GM12878 (cell line): ENCODE data around the gene TM7SF3. TPM values are rescaled to one million over a fixed set of nuclear protein-coding genes. Genes with fewer than 3 reads are reported as not detected.

Experiments used
- ATAC-seq: fragments of 200-7000 bp; cut with Tn5 transposase; 3 replicates; pipeline ENCODE4 v1.9.1; 2020; ENCODE audit warnings: mild to moderate bottlenecking, moderate library complexity
- BruUV-seq: library from RNA; stranded (reverse); fragments of 400-500 nt; replicated peaks from 2 replicates; lab custom pipeline; 2021; lab: Mats Ljungman, UMichigan
- CTCF ChIA-PET: fragments of 300-600 bp; sonication (Branson Sonifier 250); formaldehyde crosslinking; extraction: SDS; loops from one replicate; lab custom pipeline; 2021; ENCODE audit warnings: inconsistent platforms; lab: Yijun Ruan, JAX
- POLR2A ChIA-PET: fragments of 350-600 bp; formaldehyde crosslinking; extraction: SDS; loops from one replicate; lab custom pipeline; 2021; ENCODE audit warnings: inconsistent platforms; lab: Charles Lee
- RAD21 ChIA-PET: fragments of 300-600 bp; sonication (Branson Sonifier 250); formaldehyde crosslinking; loops from one replicate; lab custom pipeline; 2023; ENCODE audit warnings: antibody characterized with exemption; ENCODE audit not compliant: unreplicated experiment; lab: Charles Lee
- SMC1A ChIA-PET: fragments of 300-600 bp; sonication (Branson Sonifier 250); formaldehyde crosslinking; loops from one replicate; lab custom pipeline; 2023; ENCODE audit not compliant: unreplicated experiment, uncharacterized antibody; lab: Charles Lee
- DNase-seq: peaks from one replicate; pipeline ENCODE4 v3.0.0-alpha.2; 2011; ENCODE audit warnings: low read depth, low spot score
- FAIRE-seq: peaks from 3 replicates; lab custom pipeline; 2011; peaks lifted over from hg19 to GRCh38; lab: Jason Lieb, UNC
- H2AFZ ChIP-seq: 2 replicates; pipeline ENCODE4 v1.6.0; 2011; ENCODE audit warnings: low read depth, low read length, control low read depth; ENCODE audit not compliant: control insufficient read depth
- H3K27ac ChIP-seq: 2 replicates; pipeline ENCODE4 v1.5.1; 2011; ENCODE audit warnings: control low read depth; ENCODE audit not compliant: control insufficient read depth, insufficient read depth
- H3K27me3 ChIP-seq, 2 experiments: replicated peaks in 1 of 2; 2 replicates each; pipeline versions ENCODE4 v1.6.0 to v1.6.1; 2011; ENCODE audit warnings: low read length in 1 of 2; ENCODE audit not compliant: control insufficient read depth in 2 of 2, insufficient read depth in 2 of 2
- H3K36me3 ChIP-seq, 2 experiments: 2 replicates each; pipeline ENCODE4 v1.5.1; 2011; ENCODE audit warnings: low read length in 1 of 2; ENCODE audit not compliant: control insufficient read depth in 2 of 2, insufficient read depth in 2 of 2
- H3K4me1 ChIP-seq: 2 replicates; pipeline ENCODE4 v1.6.1; 2011; ENCODE audit warnings: mild to moderate bottlenecking, low read length, moderate library complexity, mixed read lengths; ENCODE audit not compliant: control insufficient read depth, insufficient read depth
- H3K4me2 ChIP-seq: 2 replicates; pipeline ENCODE4 v1.6.0; 2011; ENCODE audit warnings: control low read depth; ENCODE audit not compliant: control insufficient read depth, insufficient read depth
- H3K4me3 ChIP-seq: fragments of 200-600 bp; sonication (generic); 2 replicates; pipeline ENCODE4 v1.5.1; 2016
- H3K79me2 ChIP-seq: 2 replicates; pipeline ENCODE4 v1.6.0; 2011; ENCODE audit warnings: low read length; ENCODE audit not compliant: control insufficient read depth, insufficient read depth
- H3K9ac ChIP-seq: 2 replicates; pipeline ENCODE4 v1.8.0; 2011; ENCODE audit warnings: low read length, control low read depth, mixed read lengths; ENCODE audit not compliant: control insufficient read depth, insufficient read depth
- H3K9me3 ChIP-seq: replicated peaks from 3 replicates; pipeline ENCODE4 v1.5.1; 2011; ENCODE audit warnings: mild to moderate bottlenecking, low read length; ENCODE audit not compliant: control insufficient read depth, insufficient read depth
- H4K20me1 ChIP-seq: 2 replicates; pipeline ENCODE4 v1.6.0; 2011; ENCODE audit not compliant: control insufficient read depth, insufficient read depth
- ATF3 ChIP-seq: IDR thresholded peaks from 2 replicates; pipeline ENCODE4 v1.6.1; 2011; ENCODE audit warnings: low read depth, mild to moderate bottlenecking, low read length, moderate library complexity, borderline replicate concordance; ENCODE audit errors: extremely low read depth
- BACH1 ChIP-seq: fragments of 450-650 bp; IDR thresholded peaks from 2 replicates; pipeline ENCODE4 v1.6.1; 2017; ENCODE audit warnings: mild to moderate bottlenecking, borderline replicate concordance
- CBX5 ChIP-seq: sonication (generic); IDR thresholded peaks from 2 replicates; pipeline ENCODE4 v1.6.1; 2016; ENCODE audit warnings: low read depth, moderate library complexity, mild to moderate bottlenecking, inconsistent platforms
- EED ChIP-seq: sonication (generic); IDR thresholded peaks from 2 replicates; pipeline ENCODE4 v1.6.1; 2016; ENCODE audit warnings: antibody characterized with exemption, low read depth
- HSF1 ChIP-seq: fragments of 150-350 bp; IDR thresholded peaks from 2 replicates; pipeline ENCODE4 v1.6.1; 2014; ENCODE audit warnings: mild to moderate bottlenecking, low read depth, low read length
- NFYA ChIP-seq: IDR thresholded peaks from 2 replicates; pipeline ENCODE4 v1.6.1; 2011; ENCODE audit warnings: low read depth, mild to moderate bottlenecking, low read length, improper control_type of control experiment, borderline replicate concordance
- NR2C2 ChIP-seq: IDR thresholded peaks from 2 replicates; pipeline ENCODE4 v1.6.1; 2011; ENCODE audit warnings: borderline replicate concordance, low read depth; ENCODE audit not compliant: control insufficient read depth, insufficient read length
- PAX5 ChIP-seq: IDR thresholded peaks from 2 replicates; pipeline ENCODE4 v1.6.1; 2011; ENCODE audit warnings: low read depth, low read length, borderline replicate concordance
- SIN3A ChIP-seq: IDR thresholded peaks from 2 replicates; pipeline ENCODE4 v1.6.1; 2012; ENCODE audit warnings: low read depth, low read length, improper control_type of control experiment
- SIX5 ChIP-seq: IDR thresholded peaks from 2 replicates; pipeline ENCODE4 v1.6.1; 2011; ENCODE audit warnings: mild to moderate bottlenecking, low read depth, low read length, moderate library complexity; ENCODE audit not compliant: severe bottlenecking
- SMARCA5 ChIP-seq: fragments of 450-650 bp; IDR thresholded peaks from 2 replicates; pipeline ENCODE4 v1.6.1; 2017; ENCODE audit warnings: mild to moderate bottlenecking
- SREBF1 ChIP-seq: IDR thresholded peaks from 2 replicates; pipeline ENCODE4 v1.6.1; 2012; ENCODE audit warnings: mild to moderate bottlenecking, low read length
- SRF ChIP-seq, 2 experiments: IDR thresholded peaks; 2 replicates each; pipeline ENCODE4 v1.6.1; 2011; ENCODE audit warnings: low read depth in 2 of 2, low read length in 2 of 2, mild to moderate bottlenecking in 1 of 2, moderate library complexity in 1 of 2
- TAF1 ChIP-seq: IDR thresholded peaks from 2 replicates; pipeline ENCODE4 v1.6.1; 2011; ENCODE audit warnings: mild to moderate bottlenecking, low read depth, low read length, borderline replicate concordance
- TBL1XR1 ChIP-seq: IDR thresholded peaks from 2 replicates; pipeline ENCODE4 v1.6.1; 2012; ENCODE audit warnings: low read depth, low read length, improper control_type of control experiment
- ZNF622 ChIP-seq: fragments of 450-650 bp; IDR thresholded peaks from 2 replicates; pipeline ENCODE4 v1.6.1; 2017; ENCODE audit warnings: mild to moderate bottlenecking, inconsistent platforms
- ZSCAN29 ChIP-seq: fragments of 450-650 bp; IDR thresholded peaks from 2 replicates; pipeline ENCODE4 v1.6.1; 2017; ENCODE audit warnings: mild to moderate bottlenecking, moderate library complexity
- WGBS: methylation state at CpG from one replicate; pipeline ENCODE4 v1.1.6; 2016; ENCODE audit warnings: low lambda C conversion rate; ENCODE audit not compliant: insufficient replicate concordance, insufficient coverage; ENCODE audit errors: missing lambda C conversion rate; 5-methylcytosine and 5-hydroxymethylcytosine counted together
- in situ Hi-C: fragments of 300-500 bp; cut with MboI; formaldehyde crosslinking; loops from 9 replicates; pipeline ENCODE4 v1.14.3; 2018; ENCODE audit warnings: mixed read lengths
- intact Hi-C: fragments of 100-400 bp; cut with micrococcal nuclease; formaldehyde crosslinking; loops from one replicate; pipeline ENCODE4 v1.14.2; 2022; ENCODE audit not compliant: unreplicated experiment
- polyA plus RNA-seq, 11 experiments: library from polyadenylated mRNA; depleted of rRNA in 4 of 11; unstranded in 6 of 11; stranded (reverse) in 5 of 11; fragments of >200 nt; fragmentation: Nextera tagmentation in 4 of 11; fragmentation: Illumina TruSeq in 1 of 11; extraction: Ambion mirVana in 4 of 11; extraction: Trizol in 1 of 11; gene quantifications; 1 replicate in 1 of 11; 2 replicates in 10 of 11; pipeline versions ENCODE4 v1.2.1 to v1.2.3, GENCODE V29; 2011 to 2016; ENCODE audit warnings: inconsistent platforms in 2 of 11, missing spikeins in 2 of 11, low read depth in 1 of 11
- total RNA-seq, 4 experiments: library from RNA; depleted of rRNA in 3 of 4; stranded (reverse); fragments of >200 nt in 3 of 4; fragmentation: Illumina TruSeq in 1 of 4; extraction: Trizol in 1 of 4; gene quantifications; 2 replicates each; pipeline versions ENCODE4 v1.2.1 to v1.2.3, GENCODE V29; 2013 to 2021
- TF ChIP-seq, protein P1 (sequence below): fragments of 450-650 bp; IDR thresholded peaks from 2 replicates; pipeline ENCODE4 v1.6.1; 2017; ENCODE audit warnings: mild to moderate bottlenecking, moderate library complexity
- TF ChIP-seq, protein P2 (sequence below): fragments of 450-650 bp; IDR thresholded peaks from 2 replicates; pipeline ENCODE4 v1.6.1; 2014; ENCODE audit warnings: mild to moderate bottlenecking

Gene TM7SF3
- total and polyA plus RNA-seq, 10 of the 15 experiments (the other 5 are each of a cell fraction or from before 2014, with no cell fraction given): 31.4 to 341 (median 74.8) TPM

DNA sequence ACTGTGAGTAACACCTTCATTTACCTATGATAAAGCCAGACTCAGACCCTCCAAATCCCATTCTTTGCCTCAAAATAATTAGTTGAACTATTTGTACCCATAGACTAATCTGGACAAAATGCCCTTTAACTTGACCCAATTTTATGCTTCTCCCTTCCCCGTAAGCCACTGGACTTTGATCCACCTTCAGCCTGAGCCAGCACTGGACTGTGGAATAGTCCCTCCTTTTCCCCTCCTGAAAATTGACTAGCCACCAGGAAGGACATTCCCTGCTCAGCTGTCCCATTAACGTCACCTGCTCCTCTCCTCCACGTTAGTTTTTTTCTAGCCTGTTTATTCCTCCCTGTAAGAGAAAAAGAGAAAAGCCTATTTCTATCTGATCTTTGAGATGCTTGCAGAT lies 18.5 kb upstream of the TM7SF3 start (continued):
- TF ChIP-seq, protein P1, sequence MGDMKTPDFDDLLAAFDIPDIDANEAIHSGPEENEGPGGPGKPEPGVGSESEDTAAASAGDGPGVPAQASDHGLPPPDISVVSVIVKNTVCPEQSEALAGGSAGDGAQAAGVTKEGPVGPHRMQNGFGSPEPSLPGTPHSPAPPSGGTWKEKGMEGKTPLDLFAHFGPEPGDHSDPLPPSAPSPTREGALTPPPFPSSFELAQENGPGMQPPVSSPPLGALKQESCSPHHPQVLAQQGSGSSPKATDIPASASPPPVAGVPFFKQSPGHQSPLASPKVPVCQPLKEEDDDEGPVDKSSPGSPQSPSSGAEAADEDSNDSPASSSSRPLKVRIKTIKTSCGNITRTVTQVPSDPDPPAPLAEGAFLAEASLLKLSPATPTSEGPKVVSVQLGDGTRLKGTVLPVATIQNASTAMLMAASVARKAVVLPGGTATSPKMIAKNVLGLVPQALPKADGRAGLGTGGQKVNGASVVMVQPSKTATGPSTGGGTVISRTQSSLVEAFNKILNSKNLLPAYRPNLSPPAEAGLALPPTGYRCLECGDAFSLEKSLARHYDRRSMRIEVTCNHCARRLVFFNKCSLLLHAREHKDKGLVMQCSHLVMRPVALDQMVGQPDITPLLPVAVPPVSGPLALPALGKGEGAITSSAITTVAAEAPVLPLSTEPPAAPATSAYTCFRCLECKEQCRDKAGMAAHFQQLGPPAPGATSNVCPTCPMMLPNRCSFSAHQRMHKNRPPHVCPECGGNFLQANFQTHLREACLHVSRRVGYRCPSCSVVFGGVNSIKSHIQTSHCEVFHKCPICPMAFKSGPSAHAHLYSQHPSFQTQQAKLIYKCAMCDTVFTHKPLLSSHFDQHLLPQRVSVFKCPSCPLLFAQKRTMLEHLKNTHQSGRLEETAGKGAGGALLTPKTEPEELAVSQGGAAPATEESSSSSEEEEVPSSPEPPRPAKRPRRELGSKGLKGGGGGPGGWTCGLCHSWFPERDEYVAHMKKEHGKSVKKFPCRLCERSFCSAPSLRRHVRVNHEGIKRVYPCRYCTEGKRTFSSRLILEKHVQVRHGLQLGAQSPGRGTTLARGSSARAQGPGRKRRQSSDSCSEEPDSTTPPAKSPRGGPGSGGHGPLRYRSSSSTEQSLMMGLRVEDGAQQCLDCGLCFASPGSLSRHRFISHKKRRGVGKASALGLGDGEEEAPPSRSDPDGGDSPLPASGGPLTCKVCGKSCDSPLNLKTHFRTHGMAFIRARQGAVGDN: no peak
- TF ChIP-seq EED (no peak), SMARCA5 (no peak), HSF1 (no peak), SIX5 (no peak), ZSCAN29 (no peak), TAF1 (no peak)

DNA sequence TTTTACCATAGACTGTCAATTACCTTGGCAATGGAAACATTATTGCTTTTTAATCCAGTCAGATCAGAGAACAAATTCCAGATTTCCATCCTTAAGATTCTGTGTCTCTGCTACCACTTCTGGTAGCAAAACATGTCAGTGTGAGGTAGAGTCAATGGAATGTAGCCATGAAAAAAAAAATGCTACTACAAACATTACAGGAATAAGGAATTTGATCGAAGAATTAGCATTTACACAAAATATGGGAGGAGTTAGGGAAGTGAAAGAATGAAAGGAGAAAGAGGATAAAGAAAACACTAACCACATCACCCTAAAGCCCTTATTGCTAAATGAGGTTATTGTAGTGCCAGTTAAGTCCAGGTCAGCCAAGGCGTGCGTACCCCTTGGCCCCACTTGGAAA lies 17.3 kb upstream of the TM7SF3 start:
- H2AFZ ChIP-seq: no peak overlapping the region
- H3K9ac ChIP-seq: no peak overlapping the region
- BruUV-seq: no TSS peak
- in situ Hi-C loops (no loop called here), intact Hi-C loops (no loop called here)
- ChIA-PET POLR2A (no interaction called here), CTCF (interaction anchor here (1.0 to 1.1 kb wide), 2 partner anchors 9 to 16 kb away, joined by 3 to 4 read pairs; no protein-coding TSS in a partner anchor), RAD21 (no interaction called here), SMC1A (no interaction called here)
- FAIRE-seq (no peak), DNase-seq (no peak), ATAC-seq (no peak)
- no peak overlapping the region for H3K27ac ChIP-seq
- no peaks in the 10 kb centered on the region for H4K20me1 ChIP-seq
- H3K4me1 ChIP-seq: no peaks in the 10 kb centered on the region
- WGBS: 98% methylated on average over 3 of the region's 3 CpGs
- no peaks in the 10 kb centered on the region; the same call in 1 of the 2 replicates for H3K79me2 ChIP-seq
- H3K9me3 ChIP-seq: no peaks in the 10 kb centered on the region; the same call in 2 of the 3 replicates
- H3K4me3 ChIP-seq: no peak overlapping the region
- H3K36me3 ChIP-seq: peaks cover 2 to 29% of the 10 kb centered on the region in 2 experiments
- H3K4me2 ChIP-seq: no peak overlapping the region
- H3K27me3 ChIP-seq: no peaks in the 10 kb centered on the region
- TF ChIP-seq TBL1XR1 (no peak), ZNF622 (no peak), ATF3 (no peak), NR2C2 (no peak), SIN3A (no peak), SREBF1 (no peak), BACH1 (no peak), NFYA (no peak), CBX5 (no peak), PAX5 (no peak), SRF (IDR thresholded peaks at IDR 0.05; ENCODE audit: low read depth in 2 of 2, low read length in 2 of 2) (no peak)
- TF ChIP-seq, protein P2, sequence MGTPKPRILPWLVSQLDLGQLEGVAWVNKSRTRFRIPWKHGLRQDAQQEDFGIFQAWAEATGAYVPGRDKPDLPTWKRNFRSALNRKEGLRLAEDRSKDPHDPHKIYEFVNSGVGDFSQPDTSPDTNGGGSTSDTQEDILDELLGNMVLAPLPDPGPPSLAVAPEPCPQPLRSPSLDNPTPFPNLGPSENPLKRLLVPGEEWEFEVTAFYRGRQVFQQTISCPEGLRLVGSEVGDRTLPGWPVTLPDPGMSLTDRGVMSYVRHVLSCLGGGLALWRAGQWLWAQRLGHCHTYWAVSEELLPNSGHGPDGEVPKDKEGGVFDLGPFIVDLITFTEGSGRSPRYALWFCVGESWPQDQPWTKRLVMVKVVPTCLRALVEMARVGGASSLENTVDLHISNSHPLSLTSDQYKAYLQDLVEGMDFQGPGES: no peak
